Activated CD4-positive, CD25-positive, alpha-beta regulatory T cell treated with anti-CD3 and anti-CD28 coated beads, Interleukin-2, amount 50 U/mL, for 24 hours (primary cell): ENCODE measurements around the gene ZPLD1.

Experiments
- ATAC-seq, 2 donors: fragments of 150-1000 bp; cut with Tn5 transposase; one replicate each; pipeline ENCODE4 v1.10.0; 2021; ENCODE audit warnings: mild to moderate bottlenecking in 1 of 2, moderate library complexity in 1 of 2

Gene ZPLD1

GRCh38 chr3:102471001-102471400 lies 36.2 kb downstream of the ZPLD1 start:
- ATAC-seq = no peak

DNA sequence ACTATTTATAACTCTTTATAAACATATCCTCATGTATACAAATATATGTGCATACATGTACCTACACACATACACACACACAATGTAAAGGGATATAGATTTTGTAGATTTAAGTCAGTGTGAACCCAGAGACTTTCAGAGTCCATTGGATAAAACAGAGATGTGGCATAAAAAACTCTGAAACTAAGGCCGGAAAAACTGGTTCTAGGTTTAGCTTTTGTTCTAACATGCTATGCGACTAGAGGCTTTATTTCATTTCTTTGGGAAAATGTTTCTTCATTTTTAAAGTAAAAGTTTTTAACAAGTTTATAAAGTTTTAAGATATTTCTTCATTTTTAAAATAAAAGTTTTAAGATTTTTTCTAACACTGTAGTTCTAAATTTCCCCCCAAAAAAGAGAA lies 36.7 kb downstream of the ZPLD1 start:
- ATAC-seq = no peak

GRCh38 chr3:102473648-102474047 lies 38.8 kb downstream of the ZPLD1 start:
- ATAC-seq = no peak

GRCh38 chr3:102474207-102474606 lies 39.4 kb downstream of the ZPLD1 start:
- ATAC-seq = no peak

DNA sequence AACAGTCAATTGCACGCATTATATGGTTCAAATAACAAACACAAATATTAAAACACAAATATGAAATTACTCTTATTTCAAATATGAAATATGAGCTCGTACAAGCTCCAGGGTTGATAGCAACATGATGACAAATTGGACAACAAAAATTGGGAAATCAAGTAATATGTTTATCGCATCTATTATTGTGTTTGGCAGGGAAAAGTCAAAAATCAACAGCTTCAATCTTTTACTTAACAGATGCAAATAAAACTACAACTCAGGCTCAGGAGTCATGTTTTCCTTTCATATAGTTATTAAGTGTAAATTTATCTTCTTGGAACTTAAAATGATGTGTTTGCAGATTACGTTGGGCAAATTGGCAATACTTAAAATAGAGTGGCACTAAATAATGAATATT lies 41.4 kb downstream of the ZPLD1 start:
- no peak for ATAC-seq

DNA sequence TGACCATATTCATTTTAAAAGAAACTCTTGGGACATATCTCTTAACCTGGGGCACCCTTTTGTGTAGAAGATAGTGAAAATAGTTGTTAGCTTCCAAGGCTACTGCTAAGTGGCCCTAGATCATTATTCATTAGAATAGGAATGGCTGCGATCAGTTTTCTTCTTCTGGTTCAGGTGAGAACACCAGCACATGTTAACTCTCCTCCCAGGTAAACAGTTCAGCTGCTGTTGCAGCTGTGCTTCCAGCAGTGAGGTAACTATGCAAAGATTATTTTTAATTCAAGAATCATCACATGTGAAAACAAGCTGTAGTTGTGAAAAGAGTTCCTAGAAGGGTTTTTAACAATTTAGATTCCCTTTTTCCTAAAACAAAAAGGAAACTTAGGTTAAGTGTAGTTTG lies 43.3 kb downstream of the ZPLD1 start:
- no peak for ATAC-seq

DNA sequence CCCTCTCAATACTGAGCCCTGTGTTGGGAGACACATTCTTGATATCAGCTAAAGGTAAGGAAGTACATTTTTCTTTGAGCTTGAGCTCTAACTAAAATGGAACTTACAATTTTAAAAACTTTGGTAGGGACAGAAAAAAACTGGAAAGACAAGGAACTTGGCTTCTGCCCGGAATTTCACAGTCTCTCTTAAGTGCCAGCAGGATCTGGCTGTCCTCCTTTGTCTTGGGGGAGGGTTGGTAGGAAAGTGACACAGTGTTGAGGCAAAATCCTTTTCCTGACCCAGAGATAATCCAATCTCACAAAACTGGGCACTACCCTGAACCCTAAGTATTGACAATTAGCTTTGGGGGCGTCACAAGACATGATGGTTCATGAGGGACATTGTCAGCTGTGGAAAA lies 45.3 kb downstream of the ZPLD1 start:
- no peak for ATAC-seq

GRCh38 chr3:102481050-102481449 lies 46.2 kb downstream of the ZPLD1 start:
- ATAC-seq = no peak

DNA sequence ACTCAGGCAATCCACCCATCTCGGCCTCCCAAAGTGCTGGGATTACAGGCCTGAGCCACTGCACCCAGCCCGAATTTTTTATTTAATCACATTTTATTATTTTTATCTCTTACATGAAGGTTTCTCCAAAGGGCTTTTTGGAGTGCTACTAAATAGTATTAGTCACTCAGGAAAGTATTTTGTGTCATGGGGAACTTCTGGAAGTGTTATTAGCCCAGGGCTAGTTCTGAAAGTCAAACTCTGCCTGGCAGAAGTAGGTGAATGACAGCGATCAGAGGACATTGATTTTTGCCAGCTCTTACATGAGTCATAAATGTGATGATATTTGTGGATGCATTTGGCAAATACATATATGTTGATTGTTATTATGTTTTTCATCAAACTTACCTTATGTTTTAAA lies 48.7 kb downstream of the ZPLD1 start:
- no peak for ATAC-seq

DNA sequence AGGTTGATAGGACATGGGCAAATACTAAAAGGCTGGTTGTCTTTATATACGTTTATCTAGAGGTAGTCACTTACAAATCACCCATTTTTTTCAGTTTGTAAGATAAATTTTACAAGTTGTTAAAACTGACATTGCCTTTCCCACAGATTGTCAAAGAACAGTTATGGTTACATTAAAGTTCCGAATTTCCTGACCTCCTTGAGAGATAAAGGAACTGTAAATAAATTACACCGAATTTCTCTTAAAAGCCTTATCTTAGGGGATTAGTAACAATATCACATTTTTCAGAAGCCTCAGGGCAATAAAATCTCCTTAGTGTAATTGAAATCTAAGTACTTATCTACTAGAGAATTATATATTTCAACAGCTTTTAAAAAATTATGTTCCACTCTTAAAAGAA lies 49.5 kb downstream of the ZPLD1 start:
- no peak for ATAC-seq

GRCh38 chr3:102485701-102486100 lies 50.9 kb downstream of the ZPLD1 start:
- ATAC-seq = no peak

GRCh38 chr3:102488331-102488730 lies 53.5 kb downstream of the ZPLD1 start:
- no peak for ATAC-seq

- ATAC-seq = no peak
These were observed 57.5 kb downstream of the ZPLD1 start for GRCh38 chr3:102492300-102492699.

GRCh38 chr3:102497571-102497970 lies 62.8 kb downstream of the ZPLD1 start:
- no peak for ATAC-seq

DNA sequence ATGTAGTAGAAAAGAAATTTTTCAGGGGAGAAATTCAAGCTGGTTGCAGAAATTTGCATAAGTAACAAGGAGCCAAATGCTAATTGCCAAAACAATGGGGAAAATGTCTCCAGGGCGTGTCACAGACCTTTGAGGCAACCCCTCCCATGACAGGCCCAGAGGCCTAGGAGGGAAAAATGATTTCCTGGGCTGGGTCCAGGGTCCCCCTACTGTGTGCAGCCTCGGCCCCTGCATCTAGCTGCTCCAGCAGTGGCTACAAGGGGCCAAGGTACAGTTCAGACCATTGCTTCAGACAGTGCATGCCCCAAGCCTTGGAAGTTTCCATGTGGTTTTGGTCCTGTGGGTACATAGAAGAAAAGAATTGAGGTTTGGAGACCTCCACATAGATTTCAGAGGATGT lies 70.7 kb downstream of the ZPLD1 start:
- no peak for ATAC-seq

- no peak for ATAC-seq
These were observed 75.8 kb downstream of the ZPLD1 start for GRCh38 chr3:102510663-102511062.

GRCh38 chr3:102511168-102511567 lies 76.4 kb downstream of the ZPLD1 start:
- ATAC-seq = no peak

DNA sequence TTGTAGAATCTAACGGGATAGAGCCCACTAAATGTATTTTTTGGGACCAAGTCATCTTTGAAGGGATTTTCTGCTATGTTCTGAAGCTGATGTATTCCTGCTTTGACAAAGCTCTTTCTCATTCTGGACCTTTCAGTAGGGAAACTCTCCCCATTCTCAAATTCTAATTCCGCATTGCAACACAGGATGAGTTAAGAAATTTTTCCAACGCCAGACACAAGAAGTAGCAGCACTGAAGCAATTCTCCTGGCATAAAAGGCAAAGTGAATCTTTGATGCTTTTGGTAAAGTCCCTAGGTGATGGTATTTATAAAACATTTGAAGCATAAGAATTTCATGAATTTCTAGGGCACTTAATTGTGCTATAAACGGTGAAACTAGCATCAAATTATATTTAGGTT lies 76.8 kb downstream of the ZPLD1 start:
- no peak for ATAC-seq

GRCh38 chr3:102512734-102513504 lies 78.1 kb downstream of the ZPLD1 start:
- no peak for ATAC-seq

DNA sequence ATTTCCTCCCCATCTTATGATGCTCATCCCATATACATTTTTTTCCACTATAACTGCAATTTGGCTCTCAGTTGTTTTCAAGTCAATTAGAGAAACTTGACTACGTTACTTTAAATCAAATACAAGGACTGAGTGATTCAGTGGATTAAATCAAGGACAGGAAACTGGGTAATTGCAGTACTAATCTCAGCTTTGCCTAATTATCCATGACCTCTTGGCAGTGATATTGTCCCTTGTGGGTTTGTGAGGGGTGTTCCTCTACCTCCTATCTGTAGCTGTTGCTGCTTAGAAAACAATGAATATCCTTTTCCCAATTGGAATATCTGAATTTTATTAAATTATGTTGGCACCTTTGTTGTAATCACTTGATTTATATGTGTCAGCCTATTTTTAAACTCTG lies 79.4 kb downstream of the ZPLD1 start:
- no peak for ATAC-seq

GRCh38 chr3:102521246-102521645 lies 86.4 kb downstream of the ZPLD1 start:
- ATAC-seq = no peak

DNA sequence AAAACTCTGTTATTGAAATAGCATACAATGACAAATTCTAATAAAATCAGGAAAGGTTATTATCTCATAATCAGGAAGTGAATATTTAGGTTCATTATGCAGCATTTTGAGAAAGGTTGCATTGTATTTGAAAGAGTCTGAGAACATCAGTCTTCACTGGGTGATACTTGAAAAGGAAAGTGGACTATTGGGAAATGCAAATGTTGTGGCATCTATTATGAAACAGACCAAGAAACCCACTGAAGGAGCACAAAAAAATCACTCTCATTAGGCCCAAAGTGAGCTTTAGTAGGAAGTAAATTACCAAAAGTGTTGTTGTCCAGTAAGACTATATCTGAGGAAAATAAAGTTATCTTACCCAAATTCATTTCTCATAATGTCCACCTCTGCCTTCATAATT lies 90.8 kb downstream of the ZPLD1 start:
- ATAC-seq = no peak

DNA sequence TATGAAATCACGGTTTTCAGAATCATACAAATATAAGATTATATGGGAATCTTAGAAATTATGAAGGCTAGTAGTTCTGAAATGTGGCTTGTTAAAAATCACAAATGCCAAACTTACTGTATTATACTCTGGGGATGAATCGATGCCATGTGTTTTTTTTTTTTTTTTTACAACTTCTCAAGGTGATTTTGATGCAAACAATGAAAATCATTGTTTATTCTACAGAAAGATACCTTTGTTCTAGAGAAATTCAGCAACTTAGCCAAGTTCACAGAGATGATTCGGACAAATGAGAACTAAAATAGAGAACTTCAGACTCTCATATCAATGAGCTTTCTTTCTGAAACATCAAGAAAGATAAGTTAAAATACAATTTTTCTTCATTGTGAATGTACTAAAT lies 92.0 kb downstream of the ZPLD1 start:
- no peak for ATAC-seq

GRCh38 chr3:102528727-102529126 lies 93.9 kb downstream of the ZPLD1 start:
- no peak for ATAC-seq
